Globus pallidus (tissue), 1 donor: Measurements from ENCODE around the gene EYS.

Experiments
- DNase-seq: peaks from one replicate; pipeline ENCODE4 v3.0.0-alpha.2; 2015; ENCODE audit warnings: low spot score

The EYS gene

GRCh38 chr6:64590965-64591675 lies 1115.9 kb downstream of the EYS start:
- DNase-seq: no peak

GRCh38 chr6:64589961-64590360 lies 1117.1 kb downstream of the EYS start:
- no peak for DNase-seq

GRCh38 chr6:64580346-64580745 lies 1126.7 kb downstream of the EYS start:
- DNase-seq: no peak

GRCh38 chr6:64553249-64553786 lies 1153.7 kb downstream of the EYS start:
- DNase-seq: no peak

GRCh38 chr6:64547594-64548268 lies 1159.3 kb downstream of the EYS start:
- no peak for DNase-seq

GRCh38 chr6:64539917-64540316 lies 1167.1 kb downstream of the EYS start:
- DNase-seq: no peak

GRCh38 chr6:64538722-64539121 lies 1168.3 kb downstream of the EYS start:
- no peak for DNase-seq

- no peak for DNase-seq
These were observed 1179.1 kb downstream of the EYS start for GRCh38 chr6:64527899-64528298.

- no peak for DNase-seq
These were observed 1184.2 kb downstream of the EYS start for GRCh38 chr6:64522859-64523258.

GRCh38 chr6:64520050-64520449 lies 1187.0 kb downstream of the EYS start:
- DNase-seq: no peak

- no peak for DNase-seq
These were observed 1190.6 kb downstream of the EYS start for GRCh38 chr6:64516393-64516792.

- DNase-seq: no peak
These were observed 1199.4 kb downstream of the EYS start for GRCh38 chr6:64507661-64508060.

- peak; percentile 3 for DNase-seq
These were observed 1201.7 kb downstream of the EYS start for GRCh38 chr6:64505312-64505711.

- no peak for DNase-seq
These were observed 1202.5 kb downstream of the EYS start for GRCh38 chr6:64504503-64504902.

GRCh38 chr6:64502801-64503200 lies 1204.2 kb downstream of the EYS start:
- no peak for DNase-seq

GRCh38 chr6:64497634-64498033 lies 1209.4 kb downstream of the EYS start:
- DNase-seq: no peak

- DNase-seq: no peak
These were observed 1217.3 kb downstream of the EYS start for GRCh38 chr6:64489763-64490162.

- no peak for DNase-seq
These were observed 1220.3 kb downstream of the EYS start for GRCh38 chr6:64486578-64487351.

- DNase-seq: no peak
These were observed 1223.0 kb downstream of the EYS start for GRCh38 chr6:64483956-64484499.

GRCh38 chr6:64482631-64483030 lies 1224.4 kb downstream of the EYS start:
- DNase-seq: no peak

- no peak for DNase-seq
These were observed 1227.9 kb downstream of the EYS start for GRCh38 chr6:64479134-64479533.

- no peak for DNase-seq
These were observed 1229.6 kb downstream of the EYS start for GRCh38 chr6:64477391-64477790.
